ENCODE measurements around the gene RANBP1.

Gene RANBP1

DNA sequence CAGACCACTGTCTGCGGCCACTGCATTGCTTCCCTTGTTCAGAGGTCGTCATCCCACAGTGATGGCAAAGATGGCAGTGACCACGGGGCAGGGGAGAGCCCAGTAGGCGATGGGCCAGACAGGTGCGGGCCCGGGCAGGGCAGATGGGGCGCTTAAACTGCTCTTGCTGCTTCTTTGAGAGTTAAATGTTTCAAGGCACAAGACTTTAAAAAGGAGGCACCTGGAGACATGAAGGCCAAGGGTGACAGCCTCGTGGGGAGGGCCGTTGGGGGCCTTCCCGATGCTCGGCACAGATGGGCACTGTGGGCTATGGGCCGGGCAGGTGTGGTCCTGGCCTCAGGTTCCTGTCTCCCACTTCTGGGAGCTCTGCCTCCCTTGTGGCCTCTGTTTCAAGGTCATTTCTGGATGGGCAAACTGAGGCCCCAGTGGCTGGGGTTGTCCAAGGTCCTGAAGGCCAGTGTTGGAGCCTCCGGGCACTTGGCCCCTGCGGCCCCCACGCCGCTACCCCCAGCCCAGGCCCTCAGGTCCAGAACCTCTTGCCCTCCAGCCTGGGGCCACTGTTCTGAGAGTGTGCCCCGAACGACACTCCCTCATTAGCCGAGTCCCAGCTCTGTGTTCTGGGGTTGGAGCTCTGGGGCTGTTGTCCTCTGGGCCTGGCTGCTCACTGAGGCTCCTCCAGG, 51.9 kb downstream of the RANBP1 start:
- no peak for DNase-seq (ENCODE audit: low read depth in 2 of 3, low spot score in 1 of 3)

GRCh38 chr22:20169253-20169822, 53.4 kb downstream of the RANBP1 start:
- no peak for DNase-seq (ENCODE audit: low read depth in 2 of 3, low spot score in 1 of 3)

DNA sequence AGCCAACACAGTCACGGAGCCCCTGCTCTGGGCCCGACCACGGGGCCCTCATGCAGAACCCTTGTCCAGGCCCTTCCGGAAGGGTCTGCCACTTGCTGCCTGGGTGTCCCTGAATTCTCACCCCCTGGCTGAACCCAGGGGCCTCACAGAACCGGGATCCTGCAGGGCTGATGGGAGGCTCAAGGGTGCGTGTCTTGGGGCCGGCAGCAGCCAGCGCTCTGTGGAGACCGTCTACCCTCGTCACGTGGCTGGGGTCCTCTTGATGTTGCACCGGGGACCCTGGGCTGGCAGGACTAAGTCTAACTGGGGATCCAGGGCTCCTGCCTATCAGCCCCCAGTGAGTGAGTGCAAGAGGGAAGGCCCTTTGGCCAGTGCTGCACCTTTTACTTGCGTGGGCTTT, 54.3 kb downstream of the RANBP1 start:
- DNase-seq (ENCODE audit: low read depth in 2 of 3, low spot score in 1 of 3), result no peak

DNA sequence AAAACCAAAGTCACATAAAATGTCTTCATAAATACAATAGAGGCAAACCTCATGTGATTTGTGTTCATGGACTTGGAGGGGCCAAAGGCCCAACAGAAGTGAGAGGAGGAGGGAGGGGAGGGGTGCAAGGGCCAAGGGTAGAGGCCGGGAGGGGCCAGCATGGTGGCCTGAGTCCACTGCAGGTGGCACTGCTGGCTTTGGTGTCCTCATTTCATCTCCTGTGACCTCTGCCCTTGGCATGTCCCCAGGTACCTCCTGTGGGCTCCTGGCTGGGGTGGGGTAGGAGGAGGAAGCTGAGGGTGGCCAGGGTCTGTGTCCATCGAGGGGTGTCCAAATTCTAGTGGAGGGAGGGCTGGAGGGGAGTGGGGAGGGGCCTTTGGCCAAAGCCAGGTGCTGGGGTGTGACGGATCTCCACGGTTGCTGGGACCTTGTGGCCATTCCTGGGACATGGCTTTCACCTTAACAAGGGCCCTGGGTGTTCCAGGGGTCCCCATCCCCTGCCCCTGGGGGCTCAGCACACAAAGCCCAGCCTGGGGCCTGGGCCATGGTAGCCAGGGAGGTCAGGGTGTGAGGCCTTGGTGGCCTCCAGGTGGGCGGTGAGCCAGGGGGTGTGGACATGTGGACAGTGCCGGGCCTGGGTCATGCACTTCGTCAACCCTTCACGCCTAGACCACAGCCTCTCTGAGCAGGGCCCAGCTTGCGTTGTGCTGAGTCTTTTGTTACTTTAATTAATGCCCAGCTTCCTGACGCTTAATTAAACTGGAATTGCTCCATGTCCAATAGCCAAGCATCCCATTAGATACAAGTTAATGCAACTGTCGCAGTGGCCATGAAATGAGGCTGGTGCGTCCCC, 55.6 kb downstream of the RANBP1 start:
- DNase-seq (ENCODE audit: low read depth in 2 of 3, low spot score in 1 of 3), result no peak

- no peak for DNase-seq (ENCODE audit: low read depth in 2 of 3, low spot score in 1 of 3)
Measured at GRCh38 chr22:20172141-20172613, 56.3 kb downstream of the RANBP1 start.

GRCh38 chr22:20173246-20173645, 57.3 kb downstream of the RANBP1 start:
- DNase-seq (ENCODE audit: low read depth in 2 of 3, low spot score in 1 of 3), result no peak

DNA sequence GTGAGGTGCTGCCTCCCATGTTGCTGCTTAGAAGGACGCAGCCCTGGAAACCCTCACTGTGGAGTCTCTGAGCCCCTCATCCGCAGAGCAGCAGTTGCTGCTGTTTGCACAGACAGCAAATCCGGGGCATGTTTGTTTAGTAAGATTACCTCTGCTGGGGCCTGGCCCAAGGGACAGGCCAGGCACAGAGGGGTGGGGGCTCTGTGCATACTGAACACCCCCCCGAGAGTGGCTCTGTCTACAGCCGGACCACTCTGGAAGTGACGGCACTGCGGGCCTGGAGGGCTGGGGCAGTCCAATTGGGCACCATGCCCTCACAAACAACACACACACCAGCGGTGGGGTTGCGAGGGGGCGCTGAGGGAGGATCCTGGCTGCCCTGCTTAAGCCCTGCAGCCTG, 57.9 kb downstream of the RANBP1 start:
- no peak for DNase-seq (ENCODE audit: low read depth in 2 of 3, low spot score in 1 of 3)

- no peak for DNase-seq (ENCODE audit: low read depth in 2 of 3, low spot score in 1 of 3)
Measured at GRCh38 chr22:20174785-20175596, 59.1 kb downstream of the RANBP1 start.

DNA sequence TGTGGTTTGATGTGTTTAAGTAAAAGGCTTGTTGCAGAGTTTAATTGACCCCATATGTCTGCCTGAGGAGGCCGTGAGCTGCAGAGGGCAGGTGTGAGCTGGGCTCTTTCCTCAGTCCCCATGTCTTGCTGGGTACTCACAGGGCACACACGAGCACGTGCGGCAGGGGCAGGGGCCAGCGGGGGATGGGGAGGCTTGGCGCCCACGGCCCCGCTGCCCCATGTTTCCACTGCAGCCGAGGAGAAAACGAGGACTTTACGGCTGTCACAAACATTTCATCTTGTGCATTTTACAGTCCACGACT, 59.6 kb downstream of the RANBP1 start:
- no peak for DNase-seq (ENCODE audit: low read depth in 2 of 3, low spot score in 1 of 3)

- DNase-seq (ENCODE audit: low read depth in 2 of 3, low spot score in 1 of 3), result no peak
Measured at GRCh38 chr22:20176421-20177085, 60.6 kb downstream of the RANBP1 start.

Data from stimulated activated CD4-positive, alpha-beta T cell treated with anti-CD3 and anti-CD28 coated beads, Interleukin-12 subunit alpha, Interleukin-12 subunit beta, amount 100 ng/mL, for 48 hours (primary cell).